GM23248 (cell line): Measurements from ENCODE around the gene CCDC194. TPM values are rescaled to one million over a fixed set of nuclear protein-coding genes. Genes with fewer than 3 reads are reported as not detected.
A peak's percentile ranks its signal among the peaks of the same experiment; 100 is the strongest.

Experiments used
- DNase-seq: peaks from one replicate; pipeline ENCODE4 v3.0.0-alpha.2; 2015
- H2AFZ ChIP-seq: fragments of 200-600 bp; sonication (generic); 2 replicates; pipeline ENCODE4 v1.6.1; 2016; ENCODE audit warnings: antibody characterized with exemption
- H3F3A ChIP-seq: fragments of 200-600 bp; sonication (generic); 2 replicates; pipeline ENCODE4 v1.6.1; 2016; ENCODE audit warnings: mild to moderate bottlenecking, antibody characterized with exemption, mixed run types; ENCODE audit not compliant: insufficient read depth
- H3K27ac ChIP-seq: fragments of 200-600 bp; sonication (generic); 2 replicates; pipeline ENCODE4 v1.5.1; 2016; ENCODE audit warnings: mild to moderate bottlenecking
- H3K27me3 ChIP-seq: fragments of 200-600 bp; sonication (generic); replicated peaks from 2 replicates; pipeline ENCODE4 v1.6.1; 2016; ENCODE audit warnings: mild to moderate bottlenecking; ENCODE audit not compliant: insufficient read depth
- H3K36me3 ChIP-seq: fragments of 200-600 bp; sonication (generic); 2 replicates; pipeline ENCODE4 v1.6.1; 2016; ENCODE audit warnings: low read depth, mild to moderate bottlenecking
- H3K4me1 ChIP-seq: fragments of 200-600 bp; sonication (generic); 2 replicates; pipeline ENCODE4 v1.6.1; 2016; ENCODE audit warnings: mild to moderate bottlenecking; ENCODE audit not compliant: insufficient read depth
- H3K4me2 ChIP-seq: fragments of 200-600 bp; sonication (generic); one replicate; pipeline ENCODE4 v1.6.1; 2016; ENCODE audit warnings: mild to moderate bottlenecking; ENCODE audit not compliant: unreplicated experiment
- H3K4me3 ChIP-seq: fragments of 200-600 bp; sonication (generic); 2 replicates; pipeline ENCODE4 v1.5.1; 2016; ENCODE audit warnings: mild to moderate bottlenecking
- H3K79me2 ChIP-seq: fragments of 200-600 bp; sonication (generic); 2 replicates; pipeline ENCODE4 v1.6.1; 2016; ENCODE audit warnings: mild to moderate bottlenecking; ENCODE audit not compliant: insufficient read depth
- H3K9ac ChIP-seq: fragments of 200-600 bp; sonication (generic); 2 replicates; pipeline ENCODE4 v1.6.1; 2016; ENCODE audit warnings: mild to moderate bottlenecking
- H3K9me2 ChIP-seq: fragments of 200-600 bp; sonication (generic); 2 replicates; pipeline ENCODE4 v1.6.1; 2016; ENCODE audit warnings: mixed run types, mild to moderate bottlenecking, moderate library complexity; ENCODE audit not compliant: insufficient read depth
- H3K9me3 ChIP-seq: fragments of 200-600 bp; sonication (generic); one replicate; pipeline ENCODE4 v1.6.1; 2017; ENCODE audit warnings: low read depth
- H4K20me1 ChIP-seq: fragments of 200-600 bp; sonication (generic); 2 replicates; pipeline ENCODE4 v1.6.0; 2016; ENCODE audit not compliant: insufficient read depth
- EZH2 ChIP-seq: fragments of 200-600 bp; sonication (generic); IDR thresholded peaks from 2 replicates; pipeline ENCODE4 v1.6.1; 2018; ENCODE audit warnings: antibody characterized with exemption, mild to moderate bottlenecking; ENCODE audit not compliant: insufficient read depth, poor library complexity, severe bottlenecking
- EZH2phosphoT487 ChIP-seq: fragments of 200-600 bp; sonication (generic); IDR thresholded peaks from 2 replicates; pipeline ENCODE4 v1.6.1; 2018; ENCODE audit warnings: antibody characterized with exemption, moderate library complexity, mild to moderate bottlenecking, low read depth; ENCODE audit not compliant: insufficient read depth
- WGBS, 2 experiments: methylation state at CpG; one replicate each; pipeline ENCODE4 v1.1.6; 2015 to 2017; ENCODE audit warnings: low lambda C conversion rate in 2 of 2, low coverage in 1 of 2; ENCODE audit errors: missing lambda C conversion rate in 2 of 2; 5-methylcytosine and 5-hydroxymethylcytosine counted together
- in situ Hi-C: fragments of 300-500 bp; cut with MboI; formaldehyde crosslinking; loops from 2 replicates; pipeline ENCODE4 v1.15.0; 2020
- polyA plus RNA-seq: library from polyadenylated mRNA; unstranded; fragments of >200 nt; fragmentation: Nextera tagmentation; extraction: Ambion mirVana; gene quantifications from 2 replicates; pipeline ENCODE4 v1.2.1, GENCODE V29; 2016
- total RNA-seq: library from RNA; depleted of rRNA; stranded (reverse); fragments of >200 nt; shearing (Covaris generic); gene quantifications from 2 replicates; pipeline ENCODE4 v1.2.3, GENCODE V29; 2014

Gene CCDC194
- total and polyA plus RNA-seq, 2 experiments from 2014 or later = not detected

- H3K9ac ChIP-seq = no peak overlapping the region
Observed at GRCh38 chr19:17435218-17435617, 41.2 kb upstream of the CCDC194 start.

DNA sequence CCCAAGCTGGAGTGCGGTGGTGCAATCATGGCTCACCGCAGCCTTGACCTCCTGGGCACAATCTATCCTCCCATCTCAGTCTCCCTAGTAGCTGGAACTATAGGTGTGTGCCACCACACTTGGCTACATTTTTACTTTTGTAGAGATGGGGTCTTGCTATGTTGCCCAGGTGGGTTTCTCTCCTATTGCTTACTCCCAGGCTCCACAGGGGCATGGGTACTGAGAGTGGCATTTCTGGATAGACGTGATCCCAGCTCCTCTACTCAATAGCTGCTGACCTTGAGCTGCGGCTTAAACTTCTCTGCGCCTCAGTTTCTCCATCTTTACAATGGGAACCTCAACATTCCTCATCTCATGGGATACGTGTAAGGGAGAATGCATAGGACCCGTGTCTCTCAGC lies 37.4 kb upstream of the CCDC194 start:
- no peaks in the 10 kb centered on the region for H3K27me3 ChIP-seq
- H3K9me2 ChIP-seq = no peaks in the 10 kb centered on the region
- H3F3A ChIP-seq = no peaks in the 10 kb centered on the region
- DNase-seq = no peak
- H3K4me3 ChIP-seq = no peak overlapping the region
- H4K20me1 ChIP-seq = no peaks in the 10 kb centered on the region
- no peaks in the 10 kb centered on the region for H3K79me2 ChIP-seq
- 84 to 88% methylated on average over 7 of the region's 7 CpGs for WGBS, 2 experiments
- no peak overlapping the region for H3K27ac ChIP-seq
- H3K4me2 ChIP-seq = no peak overlapping the region
- H3K4me1 ChIP-seq = no peaks in the 10 kb centered on the region; the same call in 1 of the 2 replicates
- in situ Hi-C loops = no loop called here
- no peaks in the 10 kb centered on the region for H3K9me3 ChIP-seq
- no peak for TF ChIP-seq EZH2
- no peak for TF ChIP-seq EZH2phosphoT487
- no peaks in the 10 kb centered on the region for H3K36me3 ChIP-seq
- H2AFZ ChIP-seq = no peak overlapping the region
- H3K9ac ChIP-seq = no peak overlapping the region

More at GRCh38 chr19:17435218-17435617, 41.2 kb upstream of the CCDC194 start:
- no peaks in the 10 kb centered on the region for H3K27me3 ChIP-seq
- H2AFZ ChIP-seq = no peak overlapping the region
- WGBS, 2 experiments = 81 to 82% methylated on average over 7 of the region's 7 CpGs
- no peaks in the 10 kb centered on the region for H4K20me1 ChIP-seq
- no peaks in the 10 kb centered on the region for H3F3A ChIP-seq
- no peaks in the 10 kb centered on the region for H3K4me1 ChIP-seq
- no peak overlapping the region for H3K4me3 ChIP-seq
- no peaks in the 10 kb centered on the region for H3K9me3 ChIP-seq
- no peaks in the 10 kb centered on the region for H3K36me3 ChIP-seq
- in situ Hi-C loops = no loop called here
- no peak overlapping the region for H3K27ac ChIP-seq
- H3K79me2 ChIP-seq = no peaks in the 10 kb centered on the region
- DNase-seq = no peak
- TF ChIP-seq EZH2 = no peak
- no peak for TF ChIP-seq EZH2phosphoT487
- no peak overlapping the region for H3K4me2 ChIP-seq
- no peaks in the 10 kb centered on the region for H3K9me2 ChIP-seq

- Histone ChIP-seq H3K27me3 (no peaks in the 10 kb centered on the region), H3K36me3 (no peaks in the 10 kb centered on the region), H4K20me1 (no peaks in the 10 kb centered on the region), H3K4me1 (no peaks in the 10 kb centered on the region; the same call in 1 of the 2 replicates), H3K79me2 (no peaks in the 10 kb centered on the region), H3K4me3 (no peak overlapping the region), H3K27ac (no peak overlapping the region), H3K4me2 (no peak overlapping the region), H3F3A (no peaks in the 10 kb centered on the region), H2AFZ (no peak overlapping the region), H3K9me3 (no peaks in the 10 kb centered on the region), H3K9me2 (no peaks in the 10 kb centered on the region), H3K9ac (no peak overlapping the region)
- TF ChIP-seq EZH2phosphoT487 (no peak), EZH2 (no peak)
- DNase-seq = no peak
- in situ Hi-C loops = no loop called here
- 17 to 20% methylated on average over 17 of the region's 17 CpGs for WGBS, 2 experiments
Observed at GRCh38 chr19:17429641-17430113, 35.7 kb upstream of the CCDC194 start.

DNA sequence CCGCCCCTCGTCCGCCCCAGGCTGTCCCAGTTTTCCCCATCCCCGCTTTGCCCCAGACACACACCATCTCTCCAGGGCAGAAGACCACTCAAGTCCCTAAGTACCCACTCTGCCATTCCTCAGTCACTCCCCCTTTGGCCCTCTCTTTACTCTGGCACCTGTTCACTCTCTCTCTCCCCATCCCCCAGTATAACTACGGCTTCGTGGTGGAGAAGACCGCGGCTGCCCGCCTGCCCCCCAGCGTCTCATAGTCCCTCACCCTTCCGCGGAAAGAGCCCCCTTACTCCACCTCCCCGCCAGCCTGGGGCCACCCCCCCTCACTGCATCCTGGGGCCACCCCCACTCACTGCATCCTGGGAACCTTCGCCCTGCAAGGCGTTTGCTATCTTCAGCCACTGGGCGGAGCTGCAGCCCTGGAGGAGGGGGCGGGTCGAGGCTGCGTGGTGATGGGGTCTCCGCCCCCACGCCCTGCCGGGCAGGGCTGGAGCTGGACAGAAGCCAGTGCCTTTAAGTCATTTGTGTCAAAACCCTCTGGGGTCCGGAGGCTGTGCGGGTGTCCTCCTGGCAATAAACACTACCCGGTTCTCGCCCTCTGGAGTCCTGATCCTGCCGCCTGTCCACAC lies 30.9 kb upstream of the CCDC194 start:
- TF ChIP-seq EZH2phosphoT487 (no peak), EZH2 (no peak)
- H3K4me3 ChIP-seq = no peak overlapping the region
- no peaks in the 10 kb centered on the region for H4K20me1 ChIP-seq
- WGBS, 2 experiments = 43 to 51% methylated on average over 21 to 27 of the region's 27 CpGs
- no peaks in the 10 kb centered on the region for H3K9me3 ChIP-seq
- no peaks in the 10 kb centered on the region for H3K9me2 ChIP-seq
- no peaks in the 10 kb centered on the region; the same call in 1 of the 2 replicates for H3K4me1 ChIP-seq
- H3K79me2 ChIP-seq = no peaks in the 10 kb centered on the region
- peak; percentile 24 for DNase-seq
- no peak overlapping the region for H3K27ac ChIP-seq
- no peak overlapping the region for H3K4me2 ChIP-seq
- no peaks in the 10 kb centered on the region for H3K27me3 ChIP-seq
- H3K9ac ChIP-seq = no peak overlapping the region
- in situ Hi-C loops = no loop called here
- no peaks in the 10 kb centered on the region for H3K36me3 ChIP-seq
- no peaks in the 10 kb centered on the region for H3F3A ChIP-seq
- no peak overlapping the region for H2AFZ ChIP-seq
